Measurements from ENCODE around the gene ANGPTL3.

ANGPTL3 gene

DNA sequence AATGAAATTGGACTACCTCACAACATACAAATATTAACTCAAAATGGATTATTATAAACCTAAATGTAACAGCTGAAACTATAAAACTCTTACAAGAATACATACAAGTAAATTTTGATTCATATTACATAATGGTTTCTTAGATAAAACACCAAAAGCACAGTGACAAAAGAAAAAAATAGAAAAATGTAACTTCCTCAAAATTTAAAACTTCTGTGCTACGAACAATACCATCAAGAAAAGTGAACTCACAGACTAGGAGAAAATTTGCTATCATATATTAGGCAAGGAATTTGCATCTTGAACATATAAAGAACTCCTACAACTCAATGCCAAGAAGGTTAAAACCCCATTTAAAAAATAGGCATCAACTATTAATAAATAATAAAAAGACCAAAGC is 31.2 kb downstream of the ANGPTL3 start:
- DNase-seq (ENCODE audit: low read depth) = no peak

DNA sequence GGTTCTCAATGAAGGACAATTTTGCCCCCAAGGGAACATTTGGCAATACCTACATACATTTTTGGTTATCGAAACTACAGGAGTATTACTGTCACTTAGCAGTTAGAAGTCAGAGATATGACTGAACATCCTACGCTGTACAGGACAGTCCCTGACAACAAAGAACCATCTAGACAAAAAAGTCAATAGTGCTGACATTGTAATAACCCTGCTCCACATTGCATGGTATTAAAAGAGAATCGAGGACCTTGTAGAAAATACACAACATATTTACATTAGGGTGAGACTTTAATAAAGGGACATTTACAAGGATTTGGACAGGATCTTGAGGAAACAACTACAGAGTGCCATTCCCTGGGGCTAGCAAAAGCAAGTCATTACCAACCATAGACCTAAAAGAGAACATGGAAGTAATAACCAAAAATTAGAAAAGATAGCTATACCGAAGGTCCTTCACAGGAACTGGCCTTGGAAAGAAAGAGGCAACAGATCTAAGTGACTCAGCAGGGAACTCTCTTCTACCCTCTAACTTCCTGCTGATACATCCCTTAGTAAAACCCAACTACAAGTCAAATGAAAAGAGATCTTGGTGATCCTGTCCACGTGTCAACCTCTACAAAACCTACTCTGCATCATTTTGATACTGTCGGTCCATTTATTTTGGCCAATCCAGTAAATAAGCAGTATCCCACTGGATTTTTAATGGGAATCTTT is 40.2 kb downstream of the ANGPTL3 start:
- peak; percentile 8 for DNase-seq (ENCODE audit: low read depth)

DNA sequence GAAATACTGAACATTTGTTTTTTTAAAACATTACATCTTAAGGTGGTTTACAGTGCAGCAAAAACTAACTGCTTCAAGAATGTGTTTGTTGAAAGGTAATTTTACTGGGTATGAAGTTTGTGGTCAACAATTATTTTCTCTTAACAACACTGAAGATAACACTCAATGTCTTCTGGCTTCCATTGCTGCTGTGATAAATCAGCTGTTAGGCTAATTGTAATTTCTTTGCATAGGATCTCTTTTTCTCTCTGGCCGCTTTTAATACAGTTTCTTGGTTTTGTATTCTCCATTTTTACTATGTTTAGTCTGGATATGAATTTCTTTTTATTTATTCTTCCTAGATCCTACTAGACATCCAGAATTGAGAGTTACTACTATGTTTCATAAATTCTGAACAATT is 46.0 kb downstream of the ANGPTL3 start:
- DNase-seq (ENCODE audit: low read depth) = no peak

DNA sequence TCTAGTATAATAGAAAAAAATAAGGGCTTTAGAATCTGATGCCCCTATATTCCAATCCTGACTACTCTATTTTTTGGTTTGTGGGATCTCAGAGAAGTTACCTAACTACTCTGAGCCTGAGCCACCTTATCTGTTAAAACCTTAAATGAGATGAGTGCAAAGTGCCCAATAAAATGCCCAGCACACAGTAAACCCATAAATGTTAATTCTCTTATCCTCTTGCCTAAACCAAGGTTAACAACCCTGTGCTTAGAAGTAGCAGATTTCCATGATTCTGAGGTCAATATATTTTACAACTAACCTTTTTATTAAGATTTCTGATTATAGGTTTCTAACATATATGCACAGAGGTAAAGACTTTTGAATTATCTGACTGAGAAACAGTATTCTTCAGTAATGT is 55.1 kb downstream of the ANGPTL3 start:
- DNase-seq (ENCODE audit: low read depth) = no peak

DNA sequence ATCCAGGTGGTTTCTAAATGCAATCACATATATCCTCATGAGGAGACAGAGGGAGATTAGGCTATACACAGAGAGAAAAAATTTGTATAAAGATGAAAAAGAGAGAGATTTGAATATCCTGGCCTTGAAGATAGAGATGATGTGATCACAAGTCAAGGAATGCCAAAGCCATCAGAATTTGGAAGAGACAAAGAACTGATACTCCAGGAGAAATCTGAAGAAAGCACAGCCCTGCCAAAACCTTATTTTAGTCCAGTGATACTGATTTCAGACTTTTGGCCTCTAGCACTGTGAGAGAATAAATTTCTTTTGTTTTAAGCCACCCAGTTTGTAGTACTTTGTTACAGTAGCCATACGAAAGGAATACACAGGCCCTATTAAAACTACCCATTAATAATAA is 57.4 kb downstream of the ANGPTL3 start:
- no peak for DNase-seq (ENCODE audit: low read depth)

All from CMK (cell line).